GM12892 (cell line): ENCODE results near the gene KLHL12.

Experiments
- POLR2AphosphoS5 ChIP-seq: IDR thresholded peaks from 2 replicates; pipeline ENCODE4 v1.6.1; 2011; ENCODE audit warnings: low read depth, low read length, control low read depth
- TAF1 ChIP-seq: IDR thresholded peaks from 2 replicates; pipeline ENCODE4 v1.6.1; 2011; ENCODE audit warnings: low read depth, mild to moderate bottlenecking, control low read depth, low read length, borderline replicate concordance

DNA sequence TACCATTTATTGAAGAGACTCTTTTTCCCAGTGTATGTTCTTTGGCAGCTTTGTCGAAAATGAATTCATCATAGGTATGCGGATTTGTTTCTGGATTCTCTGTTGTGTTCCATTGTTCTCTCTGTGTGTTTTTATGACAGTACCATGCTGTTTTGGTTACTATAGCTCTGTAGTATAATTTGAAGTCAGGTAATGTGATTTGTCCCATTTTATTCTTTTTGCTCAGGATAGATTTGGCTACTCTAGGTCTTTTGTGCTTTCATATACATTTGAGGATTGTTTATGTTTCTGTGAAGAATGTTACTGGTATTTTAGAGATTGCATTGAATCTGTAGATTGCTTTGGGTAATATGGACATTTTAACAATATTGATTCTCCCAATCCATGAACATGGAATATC lies 5.4 kb upstream of the KLHL12 start:
- no peak for TF ChIP-seq TAF1
- no peak for TF ChIP-seq POLR2AphosphoS5
